BJ (cell line): ENCODE data around the gene KRAS. TPM values are rescaled to one million over a fixed set of nuclear protein-coding genes. Genes with fewer than 3 reads are reported as not detected.
A peak's percentile ranks its signal among the peaks of the same experiment; 100 is the strongest.
"Not testable (repeated sequence)": the region's sequence is repeated elsewhere in the genome, so short reads cannot be mapped to it uniquely, and the experiment has no call there.

ENCODE experiments used
- CTCF ChIA-PET: fragments of 350-600 bp; formaldehyde crosslinking; extraction: SDS; loops from one replicate; lab custom pipeline; 2021; ENCODE audit warnings: antibody characterized with exemption, inconsistent platforms; lab: Yijun Ruan, JAX
- POLR2A ChIA-PET: fragments of 300-600 bp; sonication (Branson Sonifier 250); formaldehyde crosslinking; extraction: SDS; loops from one replicate; lab custom pipeline; 2021; ENCODE audit warnings: antibody characterized with exemption; lab: Charles Lee
- DNase-seq: peaks from one replicate; pipeline ENCODE4 v3.0.0-alpha.2; 2011; ENCODE audit warnings: low read depth
- H3K27me3 ChIP-seq: 2 replicates; pipeline ENCODE4 v1.6.0; 2011; ENCODE audit warnings: low read length; ENCODE audit not compliant: control insufficient read depth, insufficient read depth
- H3K36me3 ChIP-seq: 2 replicates; pipeline ENCODE4 v1.5.1; 2011; ENCODE audit warnings: low read length; ENCODE audit not compliant: control insufficient read depth, insufficient read depth
- H3K4me3 ChIP-seq: 2 replicates; pipeline ENCODE4 v1.5.1; 2011; ENCODE audit warnings: low read depth, mild to moderate bottlenecking, control low read depth, low read length
- polyA minus RNA-seq: library from RNA; depleted of rRNA, polyadenylated mRNA; stranded (reverse); fragments of >200 nt; gene quantifications from 2 replicates; pipeline ENCODE4 v1.2.3, GENCODE V29; 2011; rRNA and poly(A)+ RNA removed
- polyA plus RNA-seq: library from polyadenylated mRNA; depleted of rRNA; stranded (reverse); fragments of >200 nt; gene quantifications from 2 replicates; pipeline ENCODE4 v1.2.3, GENCODE V29; 2011; rRNA removed
- TF ChIP-seq, protein P1 (sequence below): IDR thresholded peaks from 2 replicates; pipeline ENCODE4 v1.5.1; 2011; ENCODE audit warnings: low read depth, mild to moderate bottlenecking, control low read depth, inconsistent platforms, low read length, moderate library complexity; ENCODE audit not compliant: insufficient read depth

KRAS gene
- polyA plus RNA-seq (8.5 and 15.3 TPM in 2 replicates), polyA minus RNA-seq (9.0 and 10.7 TPM in 2 replicates)

DNA sequence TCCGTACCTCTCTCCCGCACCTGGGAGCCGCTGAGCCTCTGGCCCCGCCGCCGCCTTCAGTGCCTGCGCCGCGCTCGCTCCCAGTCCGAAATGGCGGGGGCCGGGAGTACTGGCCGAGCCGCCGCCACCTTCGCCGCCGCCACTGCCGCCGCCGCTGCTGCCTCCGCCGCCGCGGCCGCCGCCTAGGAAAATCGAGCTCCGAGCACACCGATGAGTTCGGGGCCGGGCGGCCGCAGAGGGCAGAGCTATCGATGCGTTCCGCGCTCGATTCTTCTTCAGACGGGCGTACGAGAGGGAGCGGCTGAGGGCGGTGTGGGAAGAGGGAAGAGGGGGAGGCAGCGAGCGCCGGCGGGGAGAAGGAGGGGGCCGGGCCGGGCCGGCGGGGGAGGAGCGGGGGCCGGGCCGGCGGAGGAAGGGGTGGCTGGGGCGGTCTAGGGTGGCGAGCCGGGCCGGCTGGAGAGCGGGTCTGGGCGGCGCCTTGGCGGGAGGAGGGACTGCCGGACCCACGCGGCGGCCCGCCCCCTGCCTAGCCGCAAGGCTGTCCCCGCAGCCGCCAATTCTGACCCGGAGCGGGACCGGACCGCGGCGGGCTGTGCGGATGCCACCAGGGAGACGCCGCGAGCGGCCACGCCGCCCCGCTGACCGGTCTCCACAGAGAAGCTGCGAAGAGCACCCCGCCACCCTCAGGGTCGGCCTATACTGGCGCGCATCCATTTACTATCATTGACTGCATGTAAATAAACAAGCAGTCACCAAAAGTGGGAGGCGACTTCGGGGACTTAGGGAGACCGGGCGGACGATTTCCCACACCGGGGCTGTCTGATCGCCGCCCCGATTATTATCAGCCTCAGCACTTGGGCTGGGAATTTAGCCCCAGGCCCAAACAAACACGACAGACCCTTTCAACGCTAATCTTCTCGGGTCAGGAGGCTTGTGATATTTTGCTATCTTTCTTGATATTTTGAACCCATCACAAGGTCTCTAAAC, at the start of gene KRAS:
Gene KRAS, minus strand, starts transcription at position 186 of the 987 bp plus-strand sequence.
- DNase-seq: peak; percentile 62
- no peaks in the 10 kb centered on the region for H3K36me3 ChIP-seq
- TF ChIP-seq, protein P1, sequence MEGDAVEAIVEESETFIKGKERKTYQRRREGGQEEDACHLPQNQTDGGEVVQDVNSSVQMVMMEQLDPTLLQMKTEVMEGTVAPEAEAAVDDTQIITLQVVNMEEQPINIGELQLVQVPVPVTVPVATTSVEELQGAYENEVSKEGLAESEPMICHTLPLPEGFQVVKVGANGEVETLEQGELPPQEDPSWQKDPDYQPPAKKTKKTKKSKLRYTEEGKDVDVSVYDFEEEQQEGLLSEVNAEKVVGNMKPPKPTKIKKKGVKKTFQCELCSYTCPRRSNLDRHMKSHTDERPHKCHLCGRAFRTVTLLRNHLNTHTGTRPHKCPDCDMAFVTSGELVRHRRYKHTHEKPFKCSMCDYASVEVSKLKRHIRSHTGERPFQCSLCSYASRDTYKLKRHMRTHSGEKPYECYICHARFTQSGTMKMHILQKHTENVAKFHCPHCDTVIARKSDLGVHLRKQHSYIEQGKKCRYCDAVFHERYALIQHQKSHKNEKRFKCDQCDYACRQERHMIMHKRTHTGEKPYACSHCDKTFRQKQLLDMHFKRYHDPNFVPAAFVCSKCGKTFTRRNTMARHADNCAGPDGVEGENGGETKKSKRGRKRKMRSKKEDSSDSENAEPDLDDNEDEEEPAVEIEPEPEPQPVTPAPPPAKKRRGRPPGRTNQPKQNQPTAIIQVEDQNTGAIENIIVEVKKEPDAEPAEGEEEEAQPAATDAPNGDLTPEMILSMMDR: no peak
- H3K4me3 ChIP-seq: peak within 1 kb of the TSS; percentile 96
- ChIA-PET CTCF (interaction anchor here (0.6 to 0.9 kb wide), 2 partner anchors 9 to 10 kb away, joined by 3 read pairs; no protein-coding TSS in a partner anchor), POLR2A (interaction anchor here (0.5 to 0.6 kb wide), 2 partner anchors 13 to 29 kb away, joined by 3 to 16 read pairs; no protein-coding TSS in a partner anchor)
- H3K27me3 ChIP-seq: no peaks in the 10 kb centered on the region

DNA sequence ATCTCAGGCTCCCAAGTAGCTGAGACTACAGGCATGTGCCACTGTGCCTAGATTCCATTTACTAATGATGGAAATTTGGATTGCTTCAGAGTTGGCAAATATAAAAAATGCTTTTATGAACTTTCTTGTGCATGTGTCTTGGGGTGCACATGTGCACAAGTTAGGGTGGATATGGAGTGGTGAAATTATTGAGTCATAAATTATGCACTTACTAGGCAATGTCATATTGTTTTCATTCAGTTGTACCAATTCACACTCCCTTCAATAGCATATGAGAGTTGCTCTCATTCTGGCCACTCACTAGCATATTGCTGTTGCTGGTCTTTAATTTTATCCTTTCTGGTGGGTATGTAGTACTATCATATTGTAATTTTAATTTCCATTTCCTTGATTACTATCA, 45.7 kb upstream of the KRAS start:
- no peak for DNase-seq
- Histone ChIP-seq H3K36me3 (no peaks in the 10 kb centered on the region), H3K4me3 (no peak overlapping the region), H3K27me3 (no peaks in the 10 kb centered on the region)
- POLR2A ChIA-PET: no interaction called here
- TF ChIP-seq, protein P1: no peak
- CTCF ChIA-PET: interaction anchor here (0.5 kb wide), 1 partner anchor 11 kb away, joined by 3 read pairs; no protein-coding TSS in a partner anchor

GRCh38 chr12:25295361-25295760, 44.6 kb upstream of the KRAS start:
- H3K4me3 ChIP-seq: no peak overlapping the region
- ChIA-PET CTCF (no interaction called here), POLR2A (no interaction called here)
- no peaks in the 10 kb centered on the region for H3K27me3 ChIP-seq
- H3K36me3 ChIP-seq: no peaks in the 10 kb centered on the region
- TF ChIP-seq, protein P1: no peak
- no peak for DNase-seq

DNA sequence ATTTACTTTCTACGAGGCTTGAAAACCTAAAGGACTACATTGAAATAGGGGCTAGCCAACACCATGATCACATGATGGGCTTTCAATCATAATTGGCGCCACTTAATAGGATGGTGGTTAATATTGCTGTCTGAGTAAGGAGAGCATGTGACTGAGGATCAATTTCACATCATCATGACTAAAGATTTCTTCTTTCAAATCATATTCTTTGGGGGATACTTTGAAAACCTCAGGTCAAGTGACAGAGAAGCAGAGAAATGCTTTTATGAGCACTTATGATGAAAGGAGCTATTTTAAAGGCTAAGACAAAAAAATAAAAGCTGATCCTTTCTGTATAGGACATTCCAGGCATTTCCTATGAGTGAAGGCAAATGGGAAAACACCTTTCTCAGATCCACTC, 42.9 kb upstream of the KRAS start:
- ChIA-PET POLR2A (no interaction called here), CTCF (no interaction called here)
- TF ChIP-seq, protein P1: no peak
- Histone ChIP-seq H3K27me3 (no peaks in the 10 kb centered on the region), H3K36me3 (no peaks in the 10 kb centered on the region), H3K4me3 (no peak overlapping the region)
- no peak for DNase-seq

DNA sequence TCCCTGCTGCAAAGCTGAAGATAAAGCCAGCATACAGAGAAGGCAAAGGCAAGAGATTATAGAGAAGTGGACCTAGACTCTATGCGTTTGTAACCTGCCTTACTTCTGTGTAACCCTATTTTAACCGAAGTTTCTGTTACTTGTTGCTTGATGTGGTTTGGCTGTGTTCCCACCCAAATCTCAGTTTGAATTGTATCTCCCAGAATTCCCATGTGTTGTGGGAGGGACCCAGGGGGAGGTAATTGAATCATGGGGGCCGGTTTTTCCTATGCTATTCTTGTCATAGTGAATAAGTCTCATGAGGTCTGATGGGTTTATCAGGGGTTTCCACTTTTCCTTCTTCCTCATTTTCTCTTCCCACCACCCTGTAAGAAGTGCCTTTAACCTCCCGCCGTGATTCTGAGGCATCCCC, 42.1 kb upstream of the KRAS start:
- H3K4me3 ChIP-seq, DNase-seq, CTCF ChIA-PET, H3K36me3 ChIP-seq, H3K27me3 ChIP-seq, POLR2A ChIA-PET: not testable (repeated sequence)
